ENCODE measurements around the gene NUP50. TPM values are rescaled to one million over a fixed set of nuclear protein-coding genes. Genes with fewer than 3 reads are reported as not detected.

Gene NUP50
- total and polyA plus RNA-seq, 4 donors, result 15.2 to 80.1 (median 46.9) TPM

DNA sequence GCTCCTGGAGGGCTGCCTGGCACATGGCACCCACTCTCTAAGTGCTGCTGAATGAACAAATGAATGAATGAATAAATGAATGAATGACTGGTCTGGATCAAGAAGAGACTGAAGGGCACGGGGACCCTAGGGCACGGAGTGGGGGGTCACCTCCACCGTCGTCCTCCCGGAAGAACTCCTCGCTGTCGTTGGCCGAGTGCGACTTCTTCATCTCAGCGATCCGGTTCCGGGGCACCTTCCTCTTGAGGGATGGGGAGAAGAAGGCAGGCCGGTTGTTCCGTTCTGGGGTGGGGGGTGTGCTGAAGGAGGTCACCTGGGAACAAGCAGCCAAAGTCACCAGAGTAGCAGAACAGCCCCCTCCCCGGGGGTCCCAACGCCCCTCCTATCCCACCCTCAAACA, 36.0 kb downstream of the NUP50 start:
- DNase-seq, result no peak
- H3K4me3 ChIP-seq, result no peak overlapping the region
- no peaks in the 10 kb centered on the region for H3K27me3 ChIP-seq (ENCODE audit: control insufficient read depth in 3 of 3, insufficient read depth in 3 of 3, low read length in 2 of 3)
- peaks cover 0 to 12% (median 0%) of the 10 kb centered on the region in 4 donors for H3K9me3 ChIP-seq (ENCODE audit: control insufficient read depth in 4 of 4, insufficient read depth in 3 of 4, low read length in 3 of 4)
- no peak overlapping the region for H3K27ac ChIP-seq (ENCODE audit: low read depth in 1 of 2, low read length in 1 of 2)
- no peak for ATAC-seq (ENCODE audit: insufficient read depth, low FRiP score)
- 96 to 98% methylated on average over 16 of the region's 16 CpGs for WGBS, 2 donors
- H3K4me1 ChIP-seq (ENCODE audit: control insufficient read depth in 5 of 5, insufficient read depth in 5 of 5, low read length in 5 of 5), result no peaks in the 10 kb centered on the region
- no peak overlapping the region for H3K9ac ChIP-seq (ENCODE audit: insufficient read depth in 1 of 2, low read length in 2 of 2)
- peaks cover 0 to 81% (median 5%) of the 10 kb centered on the region in 4 donors for H3K36me3 ChIP-seq (ENCODE audit: control insufficient read depth in 4 of 4, insufficient read depth in 4 of 4, low read length in 4 of 4)
- TF ChIP-seq, protein P1, sequence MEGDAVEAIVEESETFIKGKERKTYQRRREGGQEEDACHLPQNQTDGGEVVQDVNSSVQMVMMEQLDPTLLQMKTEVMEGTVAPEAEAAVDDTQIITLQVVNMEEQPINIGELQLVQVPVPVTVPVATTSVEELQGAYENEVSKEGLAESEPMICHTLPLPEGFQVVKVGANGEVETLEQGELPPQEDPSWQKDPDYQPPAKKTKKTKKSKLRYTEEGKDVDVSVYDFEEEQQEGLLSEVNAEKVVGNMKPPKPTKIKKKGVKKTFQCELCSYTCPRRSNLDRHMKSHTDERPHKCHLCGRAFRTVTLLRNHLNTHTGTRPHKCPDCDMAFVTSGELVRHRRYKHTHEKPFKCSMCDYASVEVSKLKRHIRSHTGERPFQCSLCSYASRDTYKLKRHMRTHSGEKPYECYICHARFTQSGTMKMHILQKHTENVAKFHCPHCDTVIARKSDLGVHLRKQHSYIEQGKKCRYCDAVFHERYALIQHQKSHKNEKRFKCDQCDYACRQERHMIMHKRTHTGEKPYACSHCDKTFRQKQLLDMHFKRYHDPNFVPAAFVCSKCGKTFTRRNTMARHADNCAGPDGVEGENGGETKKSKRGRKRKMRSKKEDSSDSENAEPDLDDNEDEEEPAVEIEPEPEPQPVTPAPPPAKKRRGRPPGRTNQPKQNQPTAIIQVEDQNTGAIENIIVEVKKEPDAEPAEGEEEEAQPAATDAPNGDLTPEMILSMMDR (IDR thresholded peaks at IDR 0.05; ENCODE audit: control extremely low read depth, extremely low read depth), result no peak

GRCh38 chr22:45200230-45200629, 36.5 kb downstream of the NUP50 start:
- 88 to 98% methylated on average over 9 of the region's 9 CpGs for WGBS, 2 donors
- no peak for DNase-seq
- H3K4me1 ChIP-seq (ENCODE audit: control insufficient read depth in 5 of 5, insufficient read depth in 5 of 5, low read length in 5 of 5), result no peaks in the 10 kb centered on the region
- H3K9ac ChIP-seq (ENCODE audit: insufficient read depth in 1 of 2, low read length in 2 of 2), result no peak overlapping the region
- H3K27ac ChIP-seq (ENCODE audit: low read depth in 1 of 2, low read length in 1 of 2), result no peak overlapping the region
- TF ChIP-seq, protein P1 (IDR thresholded peaks at IDR 0.05; ENCODE audit: control extremely low read depth, extremely low read depth), result no peak
- H3K36me3 ChIP-seq (ENCODE audit: control insufficient read depth in 4 of 4, insufficient read depth in 4 of 4, low read length in 4 of 4), result peaks cover 0 to 84% (median 5%) of the 10 kb centered on the region in 4 donors
- no peaks in the 10 kb centered on the region for H3K27me3 ChIP-seq (ENCODE audit: control insufficient read depth in 3 of 3, insufficient read depth in 3 of 3, low read length in 2 of 3)
- no peak for ATAC-seq (ENCODE audit: insufficient read depth, low FRiP score)
- no peak overlapping the region for H3K4me3 ChIP-seq
- H3K9me3 ChIP-seq (ENCODE audit: control insufficient read depth in 4 of 4, insufficient read depth in 3 of 4, low read length in 3 of 4), result peaks cover 0 to 12% (median 0%) of the 10 kb centered on the region in 4 donors

- 94 to 96% methylated on average over 18 of the region's 18 CpGs for WGBS, 2 donors
- H3K9ac ChIP-seq (ENCODE audit: insufficient read depth in 1 of 2, low read length in 2 of 2), result no peak overlapping the region
Observed at GRCh38 chr22:45200860-45201511, 37.3 kb downstream of the NUP50 start.

More at GRCh38 chr22:45200860-45201511, 37.3 kb downstream of the NUP50 start:
- Histone ChIP-seq H3K27me3 (ENCODE audit: control insufficient read depth in 3 of 3, insufficient read depth in 3 of 3, low read length in 2 of 3) (no peaks in the 10 kb centered on the region), H3K4me3 (no peak overlapping the region), H3K9me3 (ENCODE audit: control insufficient read depth in 4 of 4, insufficient read depth in 3 of 4, low read length in 3 of 4) (peaks cover 0 to 12% (median 0%) of the 10 kb centered on the region in 4 donors), H3K4me1 (ENCODE audit: control insufficient read depth in 5 of 5, insufficient read depth in 5 of 5, low read length in 5 of 5) (no peaks in the 10 kb centered on the region), H3K27ac (ENCODE audit: low read depth in 1 of 2, low read length in 1 of 2) (no peak overlapping the region), H3K36me3 (ENCODE audit: control insufficient read depth in 4 of 4, insufficient read depth in 4 of 4, low read length in 4 of 4) (peaks cover 0 to 81% (median 5%) of the 10 kb centered on the region in 4 donors)
- ATAC-seq (ENCODE audit: insufficient read depth, low FRiP score) (no peak), DNase-seq (no peak)
- TF ChIP-seq, protein P1 (IDR thresholded peaks at IDR 0.05; ENCODE audit: control extremely low read depth, extremely low read depth), result no peak
